Neural cell (in vitro differentiated cells): Measurements from ENCODE around the gene ATXN7L3. TPM values are rescaled to one million over a fixed set of nuclear protein-coding genes. Genes with fewer than 3 reads are reported as not detected.

Experiments used
- H2AFZ ChIP-seq: fragments of 200-600, 300-800 bp; sonication (generic), shearing (Covaris generic); 2 replicates; pipeline ENCODE4 v1.6.0; 2014; ENCODE audit warnings: low read depth, mild to moderate bottlenecking, antibody characterized with exemption, low read length, moderate library complexity
- H3F3A ChIP-seq: fragments of 200-600 bp; shearing (Covaris generic); 2 replicates; pipeline ENCODE4 v1.6.1; 2016; ENCODE audit warnings: mild to moderate bottlenecking, moderate library complexity, mixed read lengths, antibody characterized with exemption, low read length; ENCODE audit not compliant: insufficient read depth, poor library complexity, severe bottlenecking
- H3K27ac ChIP-seq: fragments of 200-600, 300-800 bp; sonication (generic), shearing (Covaris generic); 2 replicates; pipeline ENCODE4 v1.5.1; 2014; ENCODE audit warnings: mild to moderate bottlenecking, low read length, moderate library complexity
- H3K27me3 ChIP-seq: fragments of 300-800, 200-600 bp; sonication (generic), shearing (Covaris generic); 2 replicates; pipeline ENCODE4 v1.6.0; 2014; ENCODE audit warnings: mild to moderate bottlenecking, low read depth, low read length, moderate library complexity; ENCODE audit not compliant: insufficient read depth
- H3K36me3 ChIP-seq: fragments of 300-800, 200-600 bp; sonication (generic), shearing (Covaris generic); 2 replicates; pipeline ENCODE4 v1.5.1; 2014; ENCODE audit warnings: mild to moderate bottlenecking, antibody characterized with exemption, low read length, moderate library complexity; ENCODE audit not compliant: insufficient read depth
- H3K4me2 ChIP-seq: fragments of 300-800, 200-600 bp; sonication (generic), shearing (Covaris generic); 2 replicates; pipeline ENCODE4 v1.6.0; 2014; ENCODE audit warnings: mild to moderate bottlenecking, low read length
- H3K4me3 ChIP-seq: fragments of 300-800, 200-600 bp; sonication (generic), shearing (Covaris generic); 2 replicates; pipeline ENCODE4 v1.5.1; 2014; ENCODE audit warnings: mild to moderate bottlenecking, low read length, moderate library complexity
- H3K79me2 ChIP-seq: fragments of 200-600 bp; shearing (Covaris generic); replicated peaks from 2 replicates; pipeline ENCODE4 v1.6.0; 2014; ENCODE audit warnings: mild to moderate bottlenecking, low read length, moderate library complexity; ENCODE audit not compliant: insufficient read depth
- H3K9ac ChIP-seq: fragments of 300-800, 200-600 bp; sonication (generic), shearing (Covaris generic); 2 replicates; pipeline ENCODE4 v1.6.1; 2016; ENCODE audit warnings: mild to moderate bottlenecking, low read length, mixed read lengths
- H3K9me2 ChIP-seq: fragments of 200-600 bp; shearing (Covaris generic); 2 replicates; pipeline ENCODE4 v1.6.1; 2016; ENCODE audit warnings: mild to moderate bottlenecking, low read length, mixed read lengths; ENCODE audit not compliant: insufficient read depth
- H3K9me3 ChIP-seq: fragments of 200-600, 300-800 bp; sonication (generic), shearing (Covaris generic); 2 replicates; pipeline ENCODE4 v1.6.1; 2016; ENCODE audit warnings: mild to moderate bottlenecking, mixed run types, low read length, moderate library complexity, mixed read lengths
- H4K20me1 ChIP-seq: fragments of 200-600 bp; shearing (Covaris generic); 2 replicates; pipeline ENCODE4 v1.6.1; 2016; ENCODE audit warnings: mild to moderate bottlenecking, mixed run types; ENCODE audit not compliant: insufficient read depth
- EP300 ChIP-seq: fragments of 450-650 bp; conservative IDR thresholded peaks from 2 replicates; pipeline ENCODE4 v1.6.1; 2014; ENCODE audit warnings: antibody characterized with exemption, mild to moderate bottlenecking, moderate library complexity; ENCODE audit not compliant: poor library complexity, severe bottlenecking
- EZH2 ChIP-seq: fragments of 200-600, 300-800 bp; shearing (Covaris generic), sonication (generic); IDR thresholded peaks from 2 replicates; pipeline ENCODE4 v1.6.1; 2014; ENCODE audit warnings: antibody characterized with exemption, low read length, borderline replicate concordance, mild to moderate bottlenecking; ENCODE audit not compliant: insufficient read depth, poor library complexity, severe bottlenecking
- MXI1 ChIP-seq: fragments of 450-650 bp; conservative IDR thresholded peaks from 2 replicates; pipeline ENCODE4 v1.6.1; 2014; ENCODE audit warnings: antibody characterized with exemption, mild to moderate bottlenecking; ENCODE audit not compliant: poor library complexity, severe bottlenecking
- POLR2AphosphoS5 ChIP-seq: IDR thresholded peaks from 2 replicates; pipeline ENCODE4 v1.6.1; 2012
- RAD21 ChIP-seq: fragments of 450-650 bp; conservative IDR thresholded peaks from 2 replicates; pipeline ENCODE4 v1.6.1; 2014; ENCODE audit warnings: antibody characterized with exemption, mild to moderate bottlenecking, moderate library complexity
- SMC3 ChIP-seq: fragments of 450-650 bp; conservative IDR thresholded peaks from 2 replicates; pipeline ENCODE4 v1.6.1; 2014; ENCODE audit warnings: antibody characterized with exemption, mild to moderate bottlenecking, moderate library complexity; ENCODE audit not compliant: poor library complexity
- TAF1 ChIP-seq: IDR thresholded peaks from 2 replicates; pipeline ENCODE4 v1.6.1; 2012; ENCODE audit warnings: low read depth
- polyA plus RNA-seq: library from polyadenylated mRNA; depleted of rRNA; stranded (reverse); fragments of >200 nt; gene quantifications from 2 replicates; pipeline ENCODE4 v1.2.3, GENCODE V29; 2014
- TF ChIP-seq, protein P1 (sequence below): IDR thresholded peaks from 2 replicates; pipeline ENCODE4 v1.6.1; 2012; ENCODE audit warnings: borderline replicate concordance
- TF ChIP-seq, protein P2 (sequence below): fragments of 450-650 bp; IDR thresholded peaks from 2 replicates; pipeline ENCODE4 v1.5.1; 2014; ENCODE audit warnings: antibody characterized with exemption, mild to moderate bottlenecking, moderate library complexity; ENCODE audit not compliant: poor library complexity, severe bottlenecking

ATXN7L3 gene
- polyA plus RNA-seq, 1 donor from 2014 or later: 97.2 TPM

DNA sequence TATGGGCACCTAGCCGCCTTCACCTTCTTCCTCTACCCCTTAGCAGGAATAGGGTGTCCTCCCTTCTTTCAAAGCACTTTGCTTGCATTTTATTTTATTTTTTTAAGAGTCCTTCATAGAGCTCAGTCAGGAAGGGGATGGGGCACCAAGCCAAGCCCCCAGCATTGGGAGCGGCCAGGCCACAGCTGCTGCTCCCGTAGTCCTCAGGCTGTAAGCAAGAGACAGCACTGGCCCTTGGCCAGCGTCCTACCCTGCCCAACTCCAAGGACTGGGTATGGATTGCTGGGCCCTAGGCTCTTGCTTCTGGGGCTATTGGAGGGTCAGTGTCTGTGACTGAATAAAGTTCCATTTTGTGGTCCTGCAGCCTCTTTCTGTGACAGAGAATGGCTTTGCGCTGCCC is 8.3 kb downstream of the ATXN7L3 start (continued):
- TF ChIP-seq, protein P1, sequence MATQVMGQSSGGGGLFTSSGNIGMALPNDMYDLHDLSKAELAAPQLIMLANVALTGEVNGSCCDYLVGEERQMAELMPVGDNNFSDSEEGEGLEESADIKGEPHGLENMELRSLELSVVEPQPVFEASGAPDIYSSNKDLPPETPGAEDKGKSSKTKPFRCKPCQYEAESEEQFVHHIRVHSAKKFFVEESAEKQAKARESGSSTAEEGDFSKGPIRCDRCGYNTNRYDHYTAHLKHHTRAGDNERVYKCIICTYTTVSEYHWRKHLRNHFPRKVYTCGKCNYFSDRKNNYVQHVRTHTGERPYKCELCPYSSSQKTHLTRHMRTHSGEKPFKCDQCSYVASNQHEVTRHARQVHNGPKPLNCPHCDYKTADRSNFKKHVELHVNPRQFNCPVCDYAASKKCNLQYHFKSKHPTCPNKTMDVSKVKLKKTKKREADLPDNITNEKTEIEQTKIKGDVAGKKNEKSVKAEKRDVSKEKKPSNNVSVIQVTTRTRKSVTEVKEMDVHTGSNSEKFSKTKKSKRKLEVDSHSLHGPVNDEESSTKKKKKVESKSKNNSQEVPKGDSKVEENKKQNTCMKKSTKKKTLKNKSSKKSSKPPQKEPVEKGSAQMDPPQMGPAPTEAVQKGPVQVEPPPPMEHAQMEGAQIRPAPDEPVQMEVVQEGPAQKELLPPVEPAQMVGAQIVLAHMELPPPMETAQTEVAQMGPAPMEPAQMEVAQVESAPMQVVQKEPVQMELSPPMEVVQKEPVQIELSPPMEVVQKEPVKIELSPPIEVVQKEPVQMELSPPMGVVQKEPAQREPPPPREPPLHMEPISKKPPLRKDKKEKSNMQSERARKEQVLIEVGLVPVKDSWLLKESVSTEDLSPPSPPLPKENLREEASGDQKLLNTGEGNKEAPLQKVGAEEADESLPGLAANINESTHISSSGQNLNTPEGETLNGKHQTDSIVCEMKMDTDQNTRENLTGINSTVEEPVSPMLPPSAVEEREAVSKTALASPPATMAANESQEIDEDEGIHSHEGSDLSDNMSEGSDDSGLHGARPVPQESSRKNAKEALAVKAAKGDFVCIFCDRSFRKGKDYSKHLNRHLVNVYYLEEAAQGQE: no peak

DNA sequence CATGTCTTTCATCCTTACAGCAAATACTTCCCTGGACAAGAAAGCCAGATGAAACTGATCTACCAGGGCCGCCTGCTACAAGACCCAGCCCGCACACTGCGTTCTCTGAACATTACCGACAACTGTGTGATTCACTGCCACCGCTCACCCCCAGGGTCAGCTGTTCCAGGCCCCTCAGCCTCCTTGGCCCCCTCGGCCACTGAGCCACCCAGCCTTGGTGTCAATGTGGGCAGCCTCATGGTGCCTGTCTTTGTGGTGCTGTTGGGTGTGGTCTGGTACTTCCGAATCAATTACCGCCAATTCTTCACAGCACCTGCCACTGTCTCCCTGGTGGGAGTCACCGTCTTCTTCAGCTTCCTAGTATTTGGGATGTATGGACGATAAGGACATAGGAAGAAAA is 9.2 kb downstream of the ATXN7L3 start:
- no peaks in the 10 kb centered on the region for H4K20me1 ChIP-seq
- no peaks in the 10 kb centered on the region for H3K27me3 ChIP-seq
- H3K27ac ChIP-seq: no peak overlapping the region
- H3K9me2 ChIP-seq: no peaks in the 10 kb centered on the region
- H3K4me2 ChIP-seq: no peak overlapping the region
- peaks cover 24% of the 10 kb centered on the region for H3K79me2 ChIP-seq
- no peak overlapping the region for H3K4me3 ChIP-seq
- no peaks in the 10 kb centered on the region for H3F3A ChIP-seq
- no peak overlapping the region for H3K9ac ChIP-seq
- H3K36me3 ChIP-seq: peaks cover 10% of the 10 kb centered on the region
- H2AFZ ChIP-seq: no peak overlapping the region
- TF ChIP-seq POLR2AphosphoS5 (no peak), EZH2 (no peak), SMC3 (no peak)
- no peaks in the 10 kb centered on the region for H3K9me3 ChIP-seq

DNA sequence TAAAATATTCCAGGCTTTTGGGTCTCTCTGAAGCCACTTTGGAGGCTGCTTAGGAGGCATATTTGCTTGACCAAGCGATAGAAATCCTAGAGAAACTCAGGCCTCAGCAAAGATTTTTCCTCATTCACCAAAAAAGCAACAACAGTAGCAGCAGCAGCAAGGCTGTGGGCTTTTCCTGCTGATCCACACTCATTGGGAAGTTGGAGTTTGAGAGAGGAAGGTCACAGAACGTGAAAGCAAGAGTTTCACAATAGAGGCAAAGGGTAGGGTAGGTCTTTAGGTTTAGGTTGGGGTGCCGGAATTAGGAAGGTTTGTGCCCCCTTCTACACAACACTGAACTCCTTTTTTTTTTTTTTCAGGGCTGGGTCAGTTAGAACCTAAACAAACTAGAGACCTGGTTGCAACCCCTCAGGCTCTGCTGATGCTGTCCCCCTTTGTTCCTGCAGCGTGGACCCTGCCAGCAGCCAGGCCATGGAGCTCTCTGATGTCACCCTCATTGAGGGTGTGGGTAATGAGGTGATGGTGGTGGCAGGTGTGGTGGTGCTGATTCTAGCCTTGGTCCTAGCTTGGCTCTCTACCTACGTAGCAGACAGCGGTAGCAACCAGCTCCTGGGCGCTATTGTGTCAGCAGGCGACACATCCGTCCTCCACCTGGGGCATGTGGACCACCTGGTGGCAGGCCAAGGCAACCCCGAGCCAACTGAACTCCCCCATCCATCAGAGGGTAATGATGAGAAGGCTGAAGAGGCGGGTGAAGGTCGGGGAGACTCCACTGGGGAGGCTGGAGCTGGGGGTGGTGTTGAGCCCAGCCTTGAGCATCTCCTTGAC is 10.9 kb downstream of the ATXN7L3 start:
- H3K27me3 ChIP-seq: no peaks in the 10 kb centered on the region
- H3K9me3 ChIP-seq: no peaks in the 10 kb centered on the region
- H2AFZ ChIP-seq: no peak overlapping the region
- H3F3A ChIP-seq: no peaks in the 10 kb centered on the region
- H3K4me2 ChIP-seq: no peak overlapping the region
- no peak overlapping the region for H3K27ac ChIP-seq
- TF ChIP-seq EP300 (no peak), RAD21 (no peak), MXI1 (no peak), POLR2AphosphoS5 (no peak), TAF1 (no peak), EZH2 (no peak), SMC3 (no peak)
- TF ChIP-seq, protein P2, sequence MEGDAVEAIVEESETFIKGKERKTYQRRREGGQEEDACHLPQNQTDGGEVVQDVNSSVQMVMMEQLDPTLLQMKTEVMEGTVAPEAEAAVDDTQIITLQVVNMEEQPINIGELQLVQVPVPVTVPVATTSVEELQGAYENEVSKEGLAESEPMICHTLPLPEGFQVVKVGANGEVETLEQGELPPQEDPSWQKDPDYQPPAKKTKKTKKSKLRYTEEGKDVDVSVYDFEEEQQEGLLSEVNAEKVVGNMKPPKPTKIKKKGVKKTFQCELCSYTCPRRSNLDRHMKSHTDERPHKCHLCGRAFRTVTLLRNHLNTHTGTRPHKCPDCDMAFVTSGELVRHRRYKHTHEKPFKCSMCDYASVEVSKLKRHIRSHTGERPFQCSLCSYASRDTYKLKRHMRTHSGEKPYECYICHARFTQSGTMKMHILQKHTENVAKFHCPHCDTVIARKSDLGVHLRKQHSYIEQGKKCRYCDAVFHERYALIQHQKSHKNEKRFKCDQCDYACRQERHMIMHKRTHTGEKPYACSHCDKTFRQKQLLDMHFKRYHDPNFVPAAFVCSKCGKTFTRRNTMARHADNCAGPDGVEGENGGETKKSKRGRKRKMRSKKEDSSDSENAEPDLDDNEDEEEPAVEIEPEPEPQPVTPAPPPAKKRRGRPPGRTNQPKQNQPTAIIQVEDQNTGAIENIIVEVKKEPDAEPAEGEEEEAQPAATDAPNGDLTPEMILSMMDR: no peak
- TF ChIP-seq, protein P1: no peak
- H4K20me1 ChIP-seq: no peaks in the 10 kb centered on the region
- H3K4me3 ChIP-seq: peak overlapping the region; percentile 92
- H3K36me3 ChIP-seq: no peaks in the 10 kb centered on the region
- peak overlapping the region; percentile 89 for H3K9ac ChIP-seq
- no peaks in the 10 kb centered on the region for H3K9me2 ChIP-seq
- H3K79me2 ChIP-seq: peaks cover 34% of the 10 kb centered on the region
